Nucleus accumbens (tissue), 56 donors: ENCODE results near the gene TNNI3K.
"Not testable (repeated sequence)": the region's sequence is repeated elsewhere in the genome, so short reads cannot be mapped to it uniquely, and the experiment has no call there.

ENCODE experiments used
- DNase-seq, 56 donors: peaks; one replicate each; lab custom pipeline; 2025; lab: John Stamatoyannopoulos, UW

TNNI3K gene, protein sequence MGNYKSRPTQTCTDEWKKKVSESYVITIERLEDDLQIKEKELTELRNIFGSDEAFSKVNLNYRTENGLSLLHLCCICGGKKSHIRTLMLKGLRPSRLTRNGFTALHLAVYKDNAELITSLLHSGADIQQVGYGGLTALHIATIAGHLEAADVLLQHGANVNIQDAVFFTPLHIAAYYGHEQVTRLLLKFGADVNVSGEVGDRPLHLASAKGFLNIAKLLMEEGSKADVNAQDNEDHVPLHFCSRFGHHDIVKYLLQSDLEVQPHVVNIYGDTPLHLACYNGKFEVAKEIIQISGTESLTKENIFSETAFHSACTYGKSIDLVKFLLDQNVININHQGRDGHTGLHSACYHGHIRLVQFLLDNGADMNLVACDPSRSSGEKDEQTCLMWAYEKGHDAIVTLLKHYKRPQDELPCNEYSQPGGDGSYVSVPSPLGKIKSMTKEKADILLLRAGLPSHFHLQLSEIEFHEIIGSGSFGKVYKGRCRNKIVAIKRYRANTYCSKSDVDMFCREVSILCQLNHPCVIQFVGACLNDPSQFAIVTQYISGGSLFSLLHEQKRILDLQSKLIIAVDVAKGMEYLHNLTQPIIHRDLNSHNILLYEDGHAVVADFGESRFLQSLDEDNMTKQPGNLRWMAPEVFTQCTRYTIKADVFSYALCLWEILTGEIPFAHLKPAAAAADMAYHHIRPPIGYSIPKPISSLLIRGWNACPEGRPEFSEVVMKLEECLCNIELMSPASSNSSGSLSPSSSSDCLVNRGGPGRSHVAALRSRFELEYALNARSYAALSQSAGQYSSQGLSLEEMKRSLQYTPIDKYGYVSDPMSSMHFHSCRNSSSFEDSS

DNA sequence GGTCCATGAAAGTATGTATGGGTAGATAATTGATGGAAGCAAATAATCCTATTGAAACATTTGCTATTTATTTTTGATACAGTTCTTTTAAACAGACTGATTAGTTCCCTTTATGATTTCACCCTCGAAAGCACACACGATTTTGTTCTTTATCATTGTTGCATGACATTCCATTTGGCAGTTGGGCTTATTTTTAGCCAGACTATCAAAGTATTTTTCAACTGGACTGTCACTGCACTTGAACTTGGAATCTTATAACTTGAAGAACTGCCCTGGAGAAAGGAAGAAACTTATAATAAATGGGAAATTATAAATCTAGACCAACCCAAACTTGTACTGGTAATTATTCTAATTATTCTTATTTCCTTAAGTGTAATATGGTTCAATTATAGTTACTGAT is at the start of gene TNNI3K:
Gene TNNI3K (plus strand): TSS at position 235 of the 400 bp plus-strand sequence. CDS start 65 bp downstream, at position 300.
- no peak for DNase-seq

DNA sequence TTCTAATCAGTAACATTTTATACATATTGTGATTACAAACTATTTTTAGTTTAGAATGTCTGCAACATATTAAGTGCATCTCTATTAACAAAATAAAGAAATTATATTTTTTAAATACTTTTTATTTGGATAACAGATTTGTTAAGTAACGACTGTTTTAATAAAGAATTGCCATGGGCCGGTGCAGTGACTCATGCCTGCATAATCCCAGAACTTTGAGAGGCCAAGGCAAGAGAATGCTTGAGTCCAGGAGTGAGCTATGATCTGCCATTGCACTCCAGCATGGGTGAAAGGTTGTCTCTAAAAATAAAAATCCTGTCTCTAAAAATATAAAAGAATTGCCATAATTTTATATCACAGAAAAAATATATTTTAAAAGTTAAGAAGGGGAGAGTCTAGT is 41.3 kb upstream of the TNNI3K start:
- DNase-seq, result peak in 1 of 56 donors; percentile 1

- DNase-seq, result no peak
Measured at GRCh38 chr1:74195339-74195738, 39.8 kb upstream of the TNNI3K start.

DNA sequence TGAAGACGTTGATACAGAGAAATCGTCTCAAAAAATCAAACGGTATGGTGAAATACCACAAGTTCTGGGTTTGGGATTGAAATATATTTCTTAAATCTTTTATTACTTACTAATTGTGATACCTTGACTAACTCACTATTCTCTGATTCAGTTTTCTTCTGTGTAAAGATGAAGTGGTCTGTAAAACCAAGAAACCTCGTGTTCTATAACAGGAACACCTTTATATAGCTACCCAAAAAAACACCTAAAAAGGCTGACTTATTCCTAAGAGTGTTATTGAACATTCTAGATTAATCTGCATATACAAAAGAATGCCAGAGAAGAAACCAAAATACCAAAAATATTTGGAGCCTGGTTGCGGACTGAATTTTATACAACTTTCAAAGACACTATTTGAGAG is 37.9 kb upstream of the TNNI3K start:
- no peak for DNase-seq

- DNase-seq, result peak; percentile 48 to 96 (median 89)
Measured at GRCh38 chr1:74197657-74198552, 37.3 kb upstream of the TNNI3K start, which contains the start of the genes FPGT and LRRIQ3. FPGT (plus strand) TSS chr1:74198242; CDS start chr1:74198279, 37 bp downstream. LRRIQ3 (minus strand) TSS chr1:74198176; CDS start chr1:74183684, 14,492 bp downstream.

DNA sequence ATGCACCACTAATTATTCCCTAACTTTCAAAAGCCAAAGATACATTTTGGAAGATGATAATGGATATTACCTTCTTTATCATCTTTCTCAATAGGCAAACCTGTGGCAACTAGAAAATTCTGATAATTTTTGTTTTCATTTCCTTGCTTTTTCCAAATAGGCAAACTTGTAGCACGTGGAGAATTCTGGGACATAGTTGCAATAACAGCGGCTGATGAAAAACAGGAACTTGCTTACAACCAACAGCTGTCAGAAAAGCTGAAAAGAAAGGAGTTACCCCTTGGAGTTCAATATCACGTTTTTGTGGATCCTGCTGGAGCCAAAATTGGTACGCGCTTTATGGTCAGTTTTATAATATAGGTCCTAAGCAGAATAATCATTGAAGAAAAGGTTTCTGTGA is 35.7 kb upstream of the TNNI3K start:
- DNase-seq, result no peak

- no peak for DNase-seq
Measured at GRCh38 chr1:74205266-74205665, 29.9 kb upstream of the TNNI3K start.

GRCh38 chr1:74215229-74215628 is 20.0 kb upstream of the TNNI3K start:
- no peak for DNase-seq

- no peak for DNase-seq
Measured at GRCh38 chr1:74222701-74223100, 12.5 kb upstream of the TNNI3K start.

- no peak for DNase-seq
Measured at GRCh38 chr1:74223453-74223852, 11.7 kb upstream of the TNNI3K start.

- no peak for DNase-seq
Measured at GRCh38 chr1:74236440-74236839, 1.3 kb downstream of the TNNI3K start.

- no peak for DNase-seq
Measured at GRCh38 chr1:74237035-74237434, 1.8 kb downstream of the TNNI3K start.

DNA sequence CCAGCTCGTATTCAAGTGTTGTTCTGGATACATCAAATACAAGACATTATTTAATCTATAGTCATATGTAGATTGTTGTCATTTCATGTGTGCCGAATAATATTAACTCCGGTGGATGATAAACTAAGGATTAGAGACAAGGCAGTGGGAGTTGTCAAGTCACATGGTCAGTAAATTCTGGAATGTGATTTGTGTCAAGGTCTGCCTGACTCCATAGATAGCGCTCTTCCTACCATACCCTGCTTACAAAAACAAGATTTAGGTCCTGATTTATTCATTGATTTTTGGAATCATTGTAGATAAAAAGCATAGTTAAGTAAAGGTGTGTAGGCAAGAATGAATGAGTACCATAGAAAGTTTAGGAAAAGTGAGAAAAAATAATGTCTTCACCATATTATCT is 2.6 kb downstream of the TNNI3K start:
- no peak for DNase-seq

GRCh38 chr1:74245168-74245772 is 10.1 kb downstream of the TNNI3K start:
- no peak for DNase-seq

GRCh38 chr1:74246315-74246714 is 11.1 kb downstream of the TNNI3K start:
- no peak for DNase-seq

DNA sequence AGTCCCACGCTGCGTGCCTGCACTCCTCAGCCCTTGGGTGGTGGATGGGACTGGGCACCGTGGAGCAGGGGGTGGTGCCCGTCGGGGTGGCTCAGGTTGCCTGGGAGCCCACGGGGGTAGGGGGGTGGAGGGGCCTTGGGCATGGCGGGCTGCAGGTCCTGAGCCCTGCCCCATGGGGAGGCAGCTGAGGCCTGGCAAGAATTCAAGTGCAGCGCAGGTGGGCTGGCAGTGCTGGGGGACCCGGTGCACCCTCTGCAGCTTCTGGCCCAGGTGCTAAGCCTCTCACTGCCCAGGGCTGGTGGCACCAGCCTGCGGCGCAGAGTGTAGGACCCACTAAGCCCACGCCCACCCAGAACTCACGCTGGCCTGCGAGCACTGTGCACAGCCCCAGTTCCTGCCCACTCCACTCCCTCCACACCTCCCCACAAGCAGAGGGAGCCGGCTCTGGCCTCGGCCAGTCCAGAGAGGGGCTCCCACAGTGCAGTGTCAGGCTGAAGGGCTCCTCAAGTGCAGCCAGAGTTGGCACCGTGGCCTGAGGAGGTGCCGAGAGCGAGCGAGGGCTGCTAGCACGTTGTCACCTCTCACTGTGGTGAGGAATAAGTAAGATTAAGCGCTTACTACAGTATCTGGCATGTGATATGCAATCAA is 12.8 kb downstream of the TNNI3K start:
- DNase-seq, result no peak

DNA sequence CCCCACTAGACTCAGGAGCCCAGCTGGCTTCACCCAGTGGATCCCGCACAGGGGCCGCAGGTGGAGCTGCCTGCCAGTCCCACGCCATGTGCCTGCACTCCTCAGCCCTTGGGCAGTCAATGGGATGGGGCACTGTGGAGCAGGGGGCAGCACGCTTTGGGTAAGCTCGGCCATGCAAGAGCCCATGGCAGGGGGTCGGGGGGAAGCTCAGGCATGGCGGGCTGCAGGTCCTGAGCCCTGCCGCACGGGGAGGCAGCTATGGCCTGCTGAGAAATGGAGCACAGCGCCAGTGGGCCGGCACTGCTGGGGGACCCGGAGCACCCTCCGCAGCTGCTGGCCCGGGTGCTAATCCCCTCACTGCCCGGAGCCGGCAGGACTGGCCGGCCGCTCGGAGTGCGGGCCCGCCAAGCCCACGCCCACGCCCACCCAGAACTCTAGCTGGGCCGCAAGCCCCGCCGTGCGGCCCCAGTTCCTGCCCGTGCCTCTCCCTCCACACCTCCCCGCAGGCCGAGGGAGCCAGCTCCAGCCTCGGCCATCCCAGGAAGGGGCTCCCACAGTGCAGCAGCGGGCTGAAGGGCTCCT is 18.1 kb downstream of the TNNI3K start:
- not testable (repeated sequence) for DNase-seq

DNA sequence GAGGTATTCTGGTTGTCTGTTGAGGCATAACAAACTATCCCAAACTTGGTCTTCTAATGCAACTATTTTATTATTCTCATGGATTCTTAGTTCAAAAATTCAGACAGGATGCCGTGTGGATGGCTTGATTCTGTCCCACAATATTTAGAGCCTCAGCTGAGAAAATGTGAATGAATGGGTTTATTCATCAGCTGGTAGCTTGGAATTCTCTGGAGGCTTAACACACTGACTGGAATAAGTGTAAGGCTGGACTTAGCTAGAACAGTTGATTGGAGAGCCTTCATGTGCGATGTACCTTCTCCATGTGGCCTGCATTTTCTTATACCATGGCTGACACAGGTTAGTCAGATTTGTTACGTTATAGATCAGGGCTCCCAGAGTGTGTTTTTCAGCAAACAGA is 30.8 kb downstream of the TNNI3K start:
- no peak for DNase-seq

- no peak for DNase-seq
Measured at GRCh38 chr1:74271503-74271902, 36.3 kb downstream of the TNNI3K start.
